ENCODE data around the gene USP16.
"Not testable (repeated sequence)": the region's sequence is repeated elsewhere in the genome, so short reads cannot be mapped to it uniquely, and the experiment has no call there.

USP16 gene

DNA sequence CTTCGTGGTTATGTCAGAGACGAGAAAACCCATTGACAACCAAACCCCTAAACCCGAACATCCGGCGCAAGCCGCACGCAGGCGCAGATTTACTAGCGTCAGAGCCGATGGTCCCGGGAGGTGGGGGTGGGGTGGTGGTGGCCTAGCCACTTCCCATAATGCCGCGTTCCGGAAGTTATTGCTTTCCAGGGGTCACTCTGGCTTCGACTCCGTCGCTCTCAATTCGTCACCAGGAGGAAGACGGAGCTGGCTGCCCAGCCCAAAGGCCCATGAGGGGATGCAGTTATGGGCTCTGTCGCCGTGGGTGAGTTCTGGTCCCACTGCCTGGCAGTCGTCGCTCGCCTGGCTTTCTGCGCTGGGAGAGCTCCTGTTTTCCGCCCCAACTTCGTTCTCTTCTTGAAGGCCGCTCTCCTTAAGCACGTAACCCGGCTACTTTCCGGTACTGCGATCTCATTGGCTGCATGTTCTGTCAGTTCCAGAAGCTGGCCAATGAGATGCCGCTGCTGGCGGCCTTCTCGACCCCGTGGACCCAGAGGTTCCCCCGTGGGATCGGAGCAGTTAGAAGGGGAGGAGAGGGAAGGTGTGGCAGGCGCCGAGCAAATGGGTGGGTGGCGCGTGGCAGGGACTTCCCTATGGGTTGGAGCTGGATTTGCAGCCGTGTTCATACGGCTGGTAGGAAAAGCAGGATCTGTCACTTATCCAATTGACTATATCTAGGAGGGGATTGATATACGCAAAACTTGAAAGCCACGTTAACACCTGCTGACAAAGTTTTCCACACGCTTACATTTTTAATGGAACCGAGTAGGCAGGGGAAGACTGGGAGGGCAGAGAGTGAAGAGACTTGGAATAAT lies at the start of gene USP16:
USP16 (plus strand) TSS at position 195 of the 854 bp plus-strand sequence. CDS start 3,246 bp downstream, outside the sequence.
- peak; percentile 85 to 86 for DNase-seq (ENCODE audit: low read depth in 1 of 2, low spot score in 1 of 2)

DNA sequence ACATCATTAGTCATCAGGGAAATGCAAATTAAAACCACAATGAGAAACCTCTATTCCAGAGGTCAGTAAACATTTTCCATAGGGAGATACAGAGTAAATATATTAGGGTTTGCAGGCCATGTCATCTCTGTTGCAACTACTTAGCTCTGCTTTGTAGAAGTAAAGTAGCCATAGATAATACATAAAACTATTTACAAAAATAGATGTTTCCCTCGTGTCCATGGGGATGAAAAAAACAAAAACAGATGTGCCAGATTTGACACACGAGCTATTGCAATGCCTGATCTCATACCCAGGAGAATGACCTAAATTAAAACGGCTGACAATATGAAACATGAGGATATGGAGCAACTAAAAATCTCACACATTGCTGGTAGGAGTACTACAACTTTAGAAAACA lies 49.1 kb upstream of the USP16 start:
- DNase-seq (ENCODE audit: low read depth in 1 of 2, low spot score in 1 of 2), result no peak

DNA sequence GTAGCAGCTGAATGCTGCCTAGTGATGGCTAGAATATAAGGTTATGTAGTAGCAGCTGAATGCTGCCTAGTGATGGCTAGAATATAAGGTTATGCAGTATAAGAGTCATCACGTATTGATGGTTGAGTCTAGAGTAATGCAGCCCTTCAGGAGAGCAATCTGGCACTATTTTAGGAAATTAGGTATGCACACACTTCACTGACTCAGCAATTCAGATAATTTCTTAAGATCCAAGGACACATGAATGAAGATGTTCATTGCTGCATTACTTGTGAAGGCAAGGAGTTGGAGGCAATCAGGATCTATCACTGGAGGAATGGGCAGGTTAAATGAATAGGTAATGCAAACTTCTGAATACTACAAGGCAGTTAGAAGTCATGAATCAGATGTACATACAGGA lies 45.4 kb upstream of the USP16 start:
- no peak for DNase-seq (ENCODE audit: low read depth in 1 of 2, low spot score in 1 of 2)

DNA sequence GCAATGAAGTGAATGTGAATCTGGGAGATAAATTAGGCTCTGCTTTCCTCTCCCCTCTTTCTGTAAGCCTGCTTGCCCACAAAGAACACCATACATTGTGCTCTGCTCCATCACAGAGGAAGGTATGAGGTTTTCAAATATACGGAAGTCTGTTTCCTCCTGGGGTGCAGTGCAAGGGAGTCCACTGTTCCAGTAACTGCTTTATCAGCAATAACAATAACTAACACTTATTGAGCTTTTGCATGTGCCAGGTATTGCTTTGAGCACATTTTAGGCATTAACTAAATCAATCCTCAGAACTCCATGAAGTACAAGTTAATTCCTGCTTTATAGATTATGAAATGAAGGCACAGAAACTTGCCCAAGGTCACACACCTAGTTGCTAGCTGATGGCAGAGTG lies 41.8 kb upstream of the USP16 start:
- no peak for DNase-seq (ENCODE audit: low read depth in 1 of 2, low spot score in 1 of 2)

DNA sequence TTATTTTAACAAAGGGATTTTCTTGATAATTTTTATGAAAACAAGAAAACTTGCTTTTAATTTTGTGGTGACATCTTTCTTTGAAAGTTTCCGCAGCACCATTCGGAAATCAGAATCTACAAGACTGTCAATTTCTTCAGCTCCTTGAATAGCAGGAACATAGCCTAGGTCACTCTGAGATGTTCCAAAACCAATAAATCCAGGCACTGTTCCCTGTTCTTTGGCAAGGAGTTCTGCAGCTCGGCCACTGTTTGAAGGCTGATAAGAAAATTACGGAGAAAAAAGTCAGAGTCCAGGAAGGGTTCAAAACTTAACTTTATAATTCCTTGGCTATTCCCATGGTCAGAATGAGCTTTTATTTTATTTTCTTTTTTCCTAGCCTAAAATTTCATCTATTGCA lies 37.8 kb upstream of the USP16 start:
- no peak for DNase-seq (ENCODE audit: low read depth in 1 of 2, low spot score in 1 of 2)

DNA sequence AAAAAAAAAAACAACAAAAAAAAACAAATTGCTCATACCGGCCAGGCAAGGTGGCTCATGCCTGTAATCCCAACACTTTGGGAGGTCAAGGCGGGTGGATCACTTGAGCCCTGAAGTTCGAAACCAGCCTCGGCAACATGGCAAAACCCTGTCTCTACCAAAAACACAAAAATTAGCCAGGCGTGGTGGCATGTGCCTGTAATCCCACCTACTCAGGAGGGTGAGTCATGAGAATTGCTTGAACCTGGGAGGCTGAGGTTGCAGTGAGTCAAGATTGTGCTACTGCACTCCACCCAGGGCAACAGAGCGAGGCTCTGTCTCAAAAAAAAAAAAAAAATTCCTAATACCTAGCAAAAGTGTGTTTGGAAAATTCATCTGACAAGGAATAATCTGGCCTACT lies 36.3 kb upstream of the USP16 start:
- not testable (repeated sequence) for DNase-seq (ENCODE audit: low read depth in 1 of 2, low spot score in 1 of 2)

DNA sequence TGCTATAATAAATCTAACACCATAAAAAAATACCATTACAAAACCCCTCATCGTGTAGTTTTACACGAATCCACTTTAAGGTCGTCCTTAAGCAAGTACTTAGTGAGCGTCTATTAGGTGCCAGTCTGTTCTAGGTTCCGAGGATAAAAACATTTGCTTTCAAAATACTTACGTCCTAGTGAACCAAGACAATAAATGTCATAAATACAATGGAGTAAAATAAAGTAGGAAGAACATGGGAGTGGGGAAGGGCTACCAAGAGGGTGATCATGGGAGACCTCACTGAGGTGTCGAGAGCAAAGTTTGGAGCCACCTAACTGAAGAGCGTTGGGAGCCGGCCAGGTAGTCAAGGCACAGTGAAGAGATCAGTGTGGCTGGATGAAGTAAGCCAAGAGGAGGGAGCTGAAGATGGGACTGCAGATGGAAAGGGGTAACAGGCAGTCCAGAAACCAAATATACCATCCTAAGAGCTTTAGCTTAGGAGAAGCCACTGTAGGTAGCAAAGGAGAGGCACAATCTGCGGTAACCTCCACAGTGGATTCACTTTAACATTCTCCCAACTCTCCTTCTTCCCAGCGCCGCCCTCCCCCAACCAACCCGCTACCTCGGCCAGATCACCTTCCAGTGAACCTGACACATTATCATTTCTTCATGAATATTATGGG lies 32.5 kb upstream of the USP16 start:
- DNase-seq (ENCODE audit: low read depth in 1 of 2, low spot score in 1 of 2), result no peak

DNA sequence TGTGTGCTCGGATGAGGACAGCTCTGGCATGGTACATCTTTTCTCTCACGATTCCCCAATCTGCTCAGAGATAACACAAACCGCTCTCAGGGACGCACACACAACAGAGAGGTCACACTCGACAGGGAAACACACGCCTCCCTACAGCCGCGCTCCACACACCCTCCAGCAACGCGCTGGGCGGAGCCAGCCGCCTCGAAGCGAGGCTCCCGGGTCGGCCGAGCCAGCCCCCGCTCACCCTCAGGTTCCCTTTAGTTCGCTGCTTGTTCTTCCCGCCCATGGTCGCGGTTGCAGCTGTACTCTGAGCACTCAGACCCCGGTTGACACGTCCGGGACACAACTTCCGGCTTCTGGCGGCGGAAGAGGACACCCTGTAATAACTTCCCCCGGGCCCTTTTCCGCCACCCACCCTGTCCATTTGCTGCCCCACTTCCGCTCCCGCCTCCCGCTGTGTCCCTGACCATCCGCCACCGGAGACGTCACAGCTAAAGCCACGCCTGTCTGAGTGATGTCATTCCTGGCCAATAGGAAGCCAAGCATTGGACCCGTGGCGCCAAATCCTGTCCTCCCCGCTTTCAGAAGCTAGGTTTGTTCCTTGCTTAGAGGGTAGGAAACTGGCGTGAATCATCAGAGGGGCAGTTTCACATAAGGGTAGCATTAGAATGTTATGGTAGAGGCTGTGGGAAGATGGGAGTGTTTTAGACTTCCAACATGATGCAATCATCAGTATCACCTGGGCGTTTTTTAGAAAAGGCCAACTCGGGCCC lies 31.8 kb upstream of the USP16 start, which contains the start of gene LTN1:
LTN1 (minus strand) TSS at position 352 of the 767 bp plus-strand sequence; CDS start at position 280, 72 bp downstream.
- DNase-seq (ENCODE audit: low read depth in 1 of 2, low spot score in 1 of 2), result peak; percentile 95 to 97

DNA sequence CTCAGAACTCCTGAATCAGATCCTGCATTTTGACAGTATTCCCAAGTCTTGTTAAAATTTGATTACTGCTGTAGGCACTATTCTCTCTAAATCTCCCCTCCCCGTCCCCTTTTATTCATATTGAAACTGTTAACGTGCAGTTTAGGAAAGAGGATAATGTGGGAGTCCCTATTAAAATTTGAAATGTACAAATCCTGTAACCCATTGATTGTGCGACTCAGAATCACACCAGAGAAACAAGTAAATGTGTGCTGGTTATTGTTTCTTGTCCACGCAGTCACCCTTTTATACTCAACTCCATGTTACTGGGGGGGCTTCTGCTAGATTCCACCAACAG lies 31.2 kb upstream of the USP16 start:
- DNase-seq (ENCODE audit: low read depth in 1 of 2, low spot score in 1 of 2), result no peak

DNA sequence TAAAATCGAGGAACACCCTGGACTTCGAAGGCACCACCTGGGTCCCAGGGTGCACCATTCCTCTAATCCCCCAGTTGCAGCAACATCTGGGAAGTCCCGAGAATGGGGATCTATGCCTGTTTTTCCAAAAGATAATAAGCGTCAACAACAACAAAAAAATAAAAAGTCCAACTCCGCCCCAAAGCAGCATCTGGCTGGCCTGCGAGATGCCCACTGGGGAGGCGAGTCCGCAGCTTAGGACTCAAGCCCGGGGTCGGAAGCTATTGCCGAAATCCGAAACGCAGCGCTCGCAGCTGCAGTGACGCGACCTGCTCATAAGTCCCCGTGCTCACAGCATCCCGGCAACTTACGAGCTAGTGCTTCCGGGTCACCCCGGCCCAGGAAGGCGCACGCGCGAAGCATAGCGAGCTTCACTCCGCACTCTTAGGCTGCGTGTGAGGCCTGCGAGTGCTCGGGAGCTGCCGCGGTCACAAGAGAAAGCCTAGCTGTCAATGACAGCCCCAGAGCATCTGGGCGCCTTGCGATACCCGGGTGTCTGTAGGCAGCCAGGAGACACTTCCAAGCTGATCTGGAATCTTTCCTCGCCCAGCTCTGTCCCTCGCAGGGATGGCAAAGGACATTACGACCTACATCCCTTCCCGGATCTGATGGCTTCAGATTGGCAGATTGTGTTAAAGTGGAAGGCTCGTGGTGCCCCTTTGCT lies 21.9 kb upstream of the USP16 start:
- DNase-seq (ENCODE audit: low read depth in 1 of 2, low spot score in 1 of 2), result peak; percentile 88

DNA sequence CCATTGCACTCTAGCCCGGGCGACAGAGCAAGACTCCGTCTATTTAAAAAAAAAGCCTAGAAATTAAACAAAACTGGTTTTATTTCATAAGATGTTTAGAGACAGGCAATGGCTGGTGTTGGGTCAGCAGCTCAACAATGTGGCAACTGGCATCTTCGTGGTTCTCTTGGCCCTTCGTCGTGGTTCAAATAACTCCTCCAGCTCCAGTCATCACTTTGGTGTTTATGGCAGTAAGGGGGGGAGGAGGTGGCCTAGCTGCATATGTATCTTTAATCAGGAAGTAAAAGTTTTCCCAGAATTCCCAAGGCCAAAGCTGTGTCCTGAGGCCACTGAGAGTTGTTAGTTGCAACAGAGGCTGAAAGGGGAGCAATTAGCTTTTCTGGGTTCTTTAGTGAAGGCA lies 18.8 kb upstream of the USP16 start:
- DNase-seq (ENCODE audit: low read depth in 1 of 2, low spot score in 1 of 2), result no peak

DNA sequence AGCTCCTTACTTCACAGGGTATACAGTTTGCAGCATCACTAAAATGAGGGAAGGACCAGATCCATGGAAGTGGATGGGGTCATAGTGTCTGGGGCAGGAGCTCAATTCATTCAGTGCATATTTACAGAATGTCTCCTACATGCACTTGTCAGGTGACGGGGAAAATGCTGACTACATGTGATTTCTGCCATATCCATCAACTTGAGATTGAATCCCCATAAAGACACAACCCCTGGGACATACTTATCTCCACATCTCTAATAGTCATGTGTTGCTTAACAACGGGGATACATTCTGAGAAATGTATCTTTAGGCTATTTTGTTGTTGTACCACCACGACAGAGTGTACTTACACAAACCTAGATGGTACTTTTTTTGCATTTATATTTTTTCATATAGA lies 17.3 kb upstream of the USP16 start:
- no peak for DNase-seq (ENCODE audit: low read depth in 1 of 2, low spot score in 1 of 2)

DNA sequence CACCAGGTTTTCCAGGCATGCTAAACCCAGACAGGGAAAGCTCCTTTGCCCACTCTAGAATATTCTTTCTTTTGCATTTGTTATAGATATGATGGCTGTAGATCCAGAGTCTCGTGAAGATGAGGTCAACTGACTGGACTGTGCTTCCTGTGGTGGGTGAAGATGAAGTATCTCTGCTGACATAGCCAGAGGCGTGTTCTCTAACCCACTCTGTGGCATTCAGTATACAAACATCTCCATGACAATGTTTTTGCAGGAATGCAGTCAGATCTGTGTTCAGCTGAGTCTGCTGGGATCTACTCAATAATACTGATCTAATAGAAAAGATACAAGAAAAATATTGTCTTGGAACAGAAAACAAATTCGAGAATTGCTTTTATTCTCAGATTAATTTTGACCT lies 16.7 kb upstream of the USP16 start:
- DNase-seq (ENCODE audit: low read depth in 1 of 2, low spot score in 1 of 2), result no peak

DNA sequence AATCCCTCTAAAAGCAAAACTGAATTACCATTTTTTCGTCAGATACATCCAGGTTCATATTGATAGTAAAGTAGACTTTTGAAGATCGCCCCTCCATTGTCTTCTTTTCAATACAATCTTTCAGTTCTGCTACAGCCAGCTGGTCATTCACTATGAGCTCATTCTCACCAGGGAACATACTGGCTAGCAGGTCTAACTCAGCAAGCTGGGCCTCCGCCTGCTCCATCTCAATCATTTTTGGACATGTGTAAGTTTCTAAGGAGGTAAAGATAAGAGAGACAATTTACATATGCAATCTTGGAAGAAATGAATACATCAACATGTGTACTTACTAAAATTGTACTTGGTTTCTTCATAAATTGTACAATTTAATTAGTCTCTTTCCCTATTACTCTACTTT lies 16.1 kb upstream of the USP16 start:
- DNase-seq (ENCODE audit: low read depth in 1 of 2, low spot score in 1 of 2), result no peak

DNA sequence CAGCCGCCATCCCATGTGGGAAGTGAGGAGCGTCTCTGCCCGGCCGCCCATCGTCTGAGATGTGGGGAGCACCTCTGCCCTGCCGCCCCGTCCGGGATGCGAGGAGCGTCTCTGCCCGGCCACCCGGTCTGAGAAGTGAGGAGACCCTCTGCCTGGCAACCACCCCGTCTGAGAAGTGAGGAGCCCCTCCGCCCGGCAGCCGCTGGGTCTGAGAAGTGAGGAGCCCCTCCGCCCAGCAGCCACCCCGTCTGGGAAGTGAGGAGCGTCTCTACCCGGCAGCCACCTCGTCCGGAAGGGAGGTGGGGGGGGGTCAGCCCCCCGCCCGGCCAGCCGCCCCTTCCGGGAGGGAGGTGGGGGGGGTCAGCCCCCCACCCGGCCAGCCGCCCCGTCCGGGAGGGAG lies 13.2 kb upstream of the USP16 start:
- not testable (repeated sequence) for DNase-seq (ENCODE audit: low read depth in 1 of 2, low spot score in 1 of 2)

DNA sequence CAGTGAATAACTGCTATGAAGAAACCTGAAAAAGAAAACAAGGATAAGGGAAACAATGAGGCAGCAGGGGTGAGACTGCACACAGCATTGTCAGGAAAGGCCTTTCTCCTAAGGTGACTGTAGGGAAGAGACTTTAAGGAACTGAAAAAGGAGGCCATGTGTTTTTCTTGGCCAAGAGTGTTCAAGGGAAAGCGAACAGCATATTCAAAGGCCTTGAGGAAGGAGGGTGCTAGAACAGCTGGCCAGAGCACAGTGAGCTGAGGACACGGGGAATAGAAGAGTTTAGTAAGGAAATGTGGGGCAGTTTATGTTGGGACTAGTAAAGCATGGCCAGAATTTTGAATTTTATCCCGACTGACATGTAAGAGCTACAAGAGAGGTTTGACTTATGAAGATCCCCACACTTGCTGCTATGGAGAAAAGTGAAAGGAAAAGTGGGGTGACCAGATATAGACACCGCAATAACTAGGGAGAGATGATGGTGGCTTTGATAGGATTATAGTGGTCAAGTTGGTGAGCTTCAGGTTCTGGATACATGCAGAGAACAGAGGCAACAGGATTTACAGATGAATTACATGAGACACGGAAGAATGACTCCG lies 6.7 kb upstream of the USP16 start:
- DNase-seq (ENCODE audit: low read depth in 1 of 2, low spot score in 1 of 2), result no peak

DNA sequence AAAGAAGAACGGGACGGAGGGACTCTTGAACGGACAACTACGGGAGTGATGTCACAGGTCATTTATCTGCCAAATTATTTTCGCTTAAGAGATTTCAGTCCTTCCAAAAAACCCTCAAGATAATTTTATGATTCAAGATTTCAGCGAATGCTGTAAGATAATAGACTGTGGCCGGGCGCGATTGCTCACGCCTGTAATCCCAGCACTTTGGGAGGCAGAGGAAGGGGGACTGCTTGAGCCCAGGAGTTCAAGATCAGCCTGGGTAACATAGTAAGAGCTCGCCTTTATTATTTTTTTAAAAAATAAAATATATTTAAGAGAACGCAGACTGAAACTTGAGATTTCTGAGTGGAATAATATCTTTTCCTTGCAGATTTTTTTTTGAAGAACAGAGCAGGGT lies 5.9 kb upstream of the USP16 start:
- DNase-seq (ENCODE audit: low read depth in 1 of 2, low spot score in 1 of 2), result no peak

DNA sequence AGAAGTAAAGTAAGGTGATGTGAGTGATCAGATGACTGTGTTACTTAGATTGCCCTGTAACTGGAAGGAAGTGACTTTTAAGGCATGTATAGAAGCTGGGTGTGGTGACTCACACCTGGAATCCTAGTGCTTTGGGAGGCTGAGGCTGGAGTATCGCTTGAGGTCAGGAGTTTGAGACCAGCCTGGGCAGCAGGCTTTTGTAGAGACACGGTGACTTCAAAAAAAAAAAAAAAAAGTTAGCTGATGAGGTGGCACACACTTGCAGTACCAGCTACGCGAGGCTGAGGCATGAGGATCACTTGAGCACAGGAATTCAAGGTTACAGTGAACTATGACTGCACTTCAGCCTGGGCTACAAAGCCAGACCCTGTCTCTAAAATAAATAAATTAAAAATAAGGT lies 2.3 kb upstream of the USP16 start:
- DNase-seq (ENCODE audit: low read depth in 1 of 2, low spot score in 1 of 2), result no peak

DNA sequence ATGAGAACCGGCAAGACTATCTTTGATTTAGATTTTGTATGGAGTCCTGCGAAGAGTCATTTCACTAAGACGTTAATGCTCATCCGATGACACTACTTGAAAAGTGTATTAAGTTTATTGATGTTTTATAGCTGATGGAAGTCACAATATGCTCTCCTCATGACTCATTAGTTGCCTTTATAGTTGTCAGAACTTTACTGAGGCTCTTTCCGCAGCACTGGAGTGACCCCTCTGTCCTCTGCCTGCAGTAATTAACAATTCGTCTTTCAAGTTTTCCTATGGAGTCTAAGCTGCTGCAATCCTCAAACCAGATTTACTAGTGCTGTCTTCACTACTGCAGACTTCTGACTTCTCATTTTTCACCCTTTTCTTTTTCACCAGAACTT lies 853 bp downstream of the USP16 start:
- no peak for DNase-seq (ENCODE audit: low read depth in 1 of 2, low spot score in 1 of 2)

DNA sequence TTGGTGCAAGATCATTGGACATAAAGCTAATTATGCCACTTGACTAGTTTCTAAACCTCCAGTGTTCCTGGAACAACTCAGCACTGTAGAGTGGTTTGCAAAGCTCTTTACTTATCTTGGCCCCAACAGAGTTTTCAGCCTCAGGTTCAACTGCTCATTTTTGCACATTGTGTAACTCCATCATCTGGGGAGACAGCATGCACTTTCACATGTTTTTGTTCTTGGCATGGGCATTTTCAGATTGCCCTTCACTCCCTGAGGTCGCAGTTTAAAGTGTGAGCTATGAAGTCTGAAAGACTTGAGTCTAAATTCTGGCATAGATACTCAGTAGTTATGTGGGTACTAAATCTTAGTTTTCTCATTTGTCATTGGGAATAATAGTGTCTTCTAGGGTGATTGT lies 5.1 kb downstream of the USP16 start:
- no peak for DNase-seq (ENCODE audit: low read depth in 1 of 2, low spot score in 1 of 2)

DNA sequence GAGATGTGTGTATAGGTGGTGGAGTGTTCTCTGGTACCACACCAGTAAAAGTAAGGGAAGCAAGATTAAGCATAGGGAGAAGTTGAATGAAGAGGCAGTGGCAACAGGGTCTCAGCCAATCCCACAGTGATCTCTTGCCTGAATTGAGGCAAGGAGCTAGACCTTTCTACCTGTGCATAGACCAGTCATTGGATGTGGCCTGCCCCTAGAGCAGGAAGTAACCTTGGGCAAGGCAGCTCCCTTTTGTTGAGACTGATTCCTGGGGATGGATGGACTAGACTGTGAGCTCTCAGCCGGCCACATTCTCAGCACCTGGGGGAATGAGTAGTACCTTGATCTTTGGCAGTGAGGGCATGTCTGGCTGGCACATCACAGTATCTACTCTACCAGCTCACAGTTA lies 6.4 kb downstream of the USP16 start:
- no peak for DNase-seq (ENCODE audit: low read depth in 1 of 2, low spot score in 1 of 2)

Measured in stimulated activated CD4-positive, alpha-beta T cell treated with anti-CD3 and anti-CD28 coated beads, Interleukin-15, amount 100 ng/mL, for 1 hour (primary cell).